Endodermal cell (in vitro differentiated cells): ENCODE measurements around the gene SFR1. TPM values are rescaled to one million over a fixed set of nuclear protein-coding genes. Genes with fewer than 3 reads are reported as not detected.

Experiments used
- DNase-seq: peaks from one replicate; pipeline ENCODE4 v3.0.0-alpha.2; 2017
- H3K27ac ChIP-seq: 2 replicates; pipeline ENCODE4 v1.5.1; 2013; ENCODE audit warnings: mild to moderate bottlenecking, low read depth, low read length, moderate library complexity
- H3K27me3 ChIP-seq: 2 replicates; pipeline ENCODE4 v1.6.1; 2013; ENCODE audit warnings: mild to moderate bottlenecking, low read length, moderate library complexity; ENCODE audit not compliant: insufficient read depth, control insufficient read depth, poor library complexity, severe bottlenecking
- H3K36me3 ChIP-seq: 2 replicates; pipeline ENCODE4 v1.7.0; 2013; ENCODE audit warnings: mild to moderate bottlenecking, low read length, moderate library complexity; ENCODE audit not compliant: control insufficient read depth, insufficient read depth
- H3K4me1 ChIP-seq: one replicate; pipeline ENCODE4 v1.7.0; 2013; ENCODE audit warnings: low read length; ENCODE audit not compliant: control insufficient read depth, insufficient read depth
- H3K4me3 ChIP-seq: 2 replicates; pipeline ENCODE4 v1.5.1; 2013; ENCODE audit warnings: mild to moderate bottlenecking, low read length, moderate library complexity
- H3K9ac ChIP-seq: 2 replicates; pipeline ENCODE4 v1.6.1; 2013; ENCODE audit warnings: mild to moderate bottlenecking, low read length, moderate library complexity; ENCODE audit not compliant: poor library complexity, severe bottlenecking; ENCODE audit errors: extremely low read depth
- H3K9me3 ChIP-seq: 2 replicates; pipeline ENCODE4 v1.6.1; 2013; ENCODE audit warnings: mild to moderate bottlenecking, low read length, moderate library complexity; ENCODE audit not compliant: control insufficient read depth
- H3K27ac Mint-ChIP-seq: 2 replicates; pipeline ENCODE4 v1.8.0; 2020; ENCODE audit warnings: mixed read lengths
- H3K27me3 Mint-ChIP-seq: 2 replicates; pipeline ENCODE4 v1.8.0; 2021; ENCODE audit warnings: mild to moderate bottlenecking, mixed read lengths; ENCODE audit not compliant: insufficient read depth
- H3K36me3 Mint-ChIP-seq: 2 replicates; pipeline ENCODE4 v1.8.0; 2020; ENCODE audit warnings: low read depth, mixed read lengths
- H3K4me1 Mint-ChIP-seq: 2 replicates; pipeline ENCODE4 v1.8.0; 2020; ENCODE audit warnings: mixed read lengths
- H3K4me3 Mint-ChIP-seq: 2 replicates; pipeline ENCODE4 v1.8.0; 2020; ENCODE audit warnings: mild to moderate bottlenecking, moderate library complexity, mixed read lengths
- H3K9me3 Mint-ChIP-seq: 2 replicates; pipeline ENCODE4 v1.8.0; 2020; ENCODE audit warnings: mild to moderate bottlenecking, mixed read lengths
- CTCF ChIP-seq: fragments of 200-600 bp; sonication (generic); conservative IDR thresholded peaks from 2 replicates; pipeline ENCODE4 v1.5.0; 2021; ENCODE audit warnings: antibody characterized with exemption, mild to moderate bottlenecking
- WGBS, 2 experiments: methylation state at CpG; one replicate each; pipeline versions ENCODE4 v1.1.5 to v1.1.7; 2013; ENCODE audit warnings: missing lambda C conversion rate in 2 of 2, mixed read lengths in 1 of 2; ENCODE audit not compliant: insufficient coverage in 1 of 2, insufficient read length in 1 of 2; 5-methylcytosine and 5-hydroxymethylcytosine counted together
- total RNA-seq, 2 donors: library from RNA; stranded (reverse); fragmentation: NEBNext Ultra II Directional in 1 of 2; extraction: Animal tissue kit (Norgen Biotek cat#: 25700) in 1 of 2; gene quantifications; 2 replicates in 1 of 2; 3 replicates in 1 of 2; pipeline ENCODE4 v1.2.1, GENCODE V29; 2021

SFR1 gene
- total RNA-seq, 2 donors from 2014 or later: 9.2 to 12.0 TPM

GRCh38 chr10:104119996-104120395, 2.0 kb upstream of the SFR1 start:
- Mint-ChIP-seq H3K36me3 (no peaks in the 10 kb centered on the region), H3K4me1 (peaks cover 28% of the 10 kb centered on the region), H3K27me3 (no peaks in the 10 kb centered on the region), H3K9me3 (no peaks in the 10 kb centered on the region), H3K4me3 (no peak overlapping the region), H3K27ac (no peak overlapping the region)
- no peak overlapping the region for H3K4me3 ChIP-seq
- no peaks in the 10 kb centered on the region for H3K4me1 ChIP-seq
- no peaks in the 10 kb centered on the region for H3K27me3 ChIP-seq
- DNase-seq: no peak
- no peaks in the 10 kb centered on the region for H3K36me3 ChIP-seq
- H3K9ac ChIP-seq: no peak overlapping the region
- TF ChIP-seq CTCF: no peak
- 88 to 94% methylated on average over 3 of the region's 3 CpGs for WGBS, 2 experiments
- no peak overlapping the region for H3K27ac ChIP-seq
- no peaks in the 10 kb centered on the region for H3K9me3 ChIP-seq

GRCh38 chr10:104120512-104120902, 1.5 kb upstream of the SFR1 start:
- Histone ChIP-seq H3K4me3 (peak overlapping the region; percentile 92), H3K36me3 (no peaks in the 10 kb centered on the region), H3K9me3 (no peaks in the 10 kb centered on the region), H3K27me3 (no peaks in the 10 kb centered on the region), H3K27ac (peak overlapping the region; percentile 99), H3K4me1 (no peaks in the 10 kb centered on the region), H3K9ac (peak overlapping the region; percentile 98)
- DNase-seq: no peak
- H3K9me3 Mint-ChIP-seq: no peaks in the 10 kb centered on the region
- peak overlapping the region; percentile 100 for H3K27ac Mint-ChIP-seq
- peaks cover 5% of the 10 kb centered on the region for H3K36me3 Mint-ChIP-seq
- peak overlapping the region; percentile 86 for H3K4me3 Mint-ChIP-seq
- H3K4me1 Mint-ChIP-seq: peaks cover 28% of the 10 kb centered on the region
- WGBS, 2 experiments: 90% methylated on average over 2 of the region's 2 CpGs; no CpG with 5 or more reads in 1 of the 2 experiments
- no peak for TF ChIP-seq CTCF
- H3K27me3 Mint-ChIP-seq: no peaks in the 10 kb centered on the region

- peak overlapping the region; percentile 100 for H3K27ac Mint-ChIP-seq
- peak overlapping the region; percentile 98 for H3K9ac ChIP-seq
Observed at GRCh38 chr10:104120903-104121484, 977 bp upstream of the SFR1 start.

More at GRCh38 chr10:104120903-104121484, 977 bp upstream of the SFR1 start:
- H3K4me3 Mint-ChIP-seq: peak overlapping the region; percentile 86
- H3K9me3 Mint-ChIP-seq: no peaks in the 10 kb centered on the region
- no peaks in the 10 kb centered on the region for H3K27me3 Mint-ChIP-seq
- peak overlapping the region; percentile 99 for H3K27ac ChIP-seq
- H3K4me3 ChIP-seq: peak overlapping the region; percentile 92
- H3K36me3 Mint-ChIP-seq: peaks cover 8% of the 10 kb centered on the region
- 2 to 4% methylated on average over 17 to 28 of the region's 28 CpGs for WGBS, 2 experiments
- no peaks in the 10 kb centered on the region for H3K27me3 ChIP-seq
- H3K4me1 ChIP-seq: no peaks in the 10 kb centered on the region
- no peaks in the 10 kb centered on the region for H3K9me3 ChIP-seq
- DNase-seq: peak; percentile 92
- peaks cover 28% of the 10 kb centered on the region for H3K4me1 Mint-ChIP-seq
- no peaks in the 10 kb centered on the region for H3K36me3 ChIP-seq
- no peak for TF ChIP-seq CTCF
